Stimulated activated naive CD8-positive, alpha-beta T cell treated with anti-CD3 and anti-CD28 coated beads, Interleukin-15, Interleukin-2, amounts not matched to agents 100 U/mL and 50 U/mL, for 24 hours (primary cell): ENCODE data around the gene FOXK1.

Source experiments
- ATAC-seq: fragments of 150-1000 bp; cut with Tn5 transposase; one replicate; pipeline ENCODE4 v1.10.0; 2021
- DNase-seq: peaks from one replicate; pipeline ENCODE4 v3.0.0; 2021

Gene FOXK1

DNA sequence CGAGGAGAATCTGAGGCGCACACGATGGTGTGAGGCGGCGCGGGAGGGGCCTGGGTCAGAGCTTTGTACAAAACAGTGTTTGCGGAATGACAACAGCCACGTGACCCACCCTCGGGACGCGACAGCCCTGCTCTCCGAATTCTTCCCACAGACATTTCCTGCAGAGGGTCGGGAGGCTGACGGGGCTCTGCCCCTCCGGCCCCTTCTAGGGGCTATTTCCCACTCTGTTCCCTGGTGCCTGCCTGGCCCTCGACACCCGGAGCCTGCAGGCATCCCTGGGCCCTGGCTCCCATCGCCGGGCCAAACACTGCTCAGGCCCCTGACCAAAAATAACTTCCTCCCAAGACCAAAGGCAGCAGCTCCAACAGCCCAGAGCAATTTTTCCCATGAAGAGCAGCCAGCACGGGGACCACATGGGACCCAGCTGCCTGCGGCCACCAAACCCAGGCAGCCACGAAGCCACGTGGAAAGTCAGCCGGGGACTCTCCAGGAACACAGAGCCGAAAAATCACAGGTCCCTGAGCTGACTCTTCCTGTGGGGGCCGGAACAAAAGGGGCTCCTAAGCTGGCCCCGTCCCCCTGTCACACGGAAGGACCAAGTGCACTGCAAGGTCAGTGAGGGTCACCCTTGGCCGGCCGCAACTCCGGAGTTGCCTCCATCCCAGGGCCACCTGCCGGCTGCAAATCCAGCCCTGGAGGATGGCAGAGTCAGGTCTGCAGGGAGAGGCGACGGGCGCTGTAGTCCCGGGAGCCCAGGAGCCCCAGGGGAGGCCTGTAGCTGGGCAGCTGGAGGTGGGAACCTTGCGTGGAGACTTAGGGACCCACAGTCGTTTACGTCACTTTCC, 137.7 kb downstream of the FOXK1 start:
- no peak for ATAC-seq

DNA sequence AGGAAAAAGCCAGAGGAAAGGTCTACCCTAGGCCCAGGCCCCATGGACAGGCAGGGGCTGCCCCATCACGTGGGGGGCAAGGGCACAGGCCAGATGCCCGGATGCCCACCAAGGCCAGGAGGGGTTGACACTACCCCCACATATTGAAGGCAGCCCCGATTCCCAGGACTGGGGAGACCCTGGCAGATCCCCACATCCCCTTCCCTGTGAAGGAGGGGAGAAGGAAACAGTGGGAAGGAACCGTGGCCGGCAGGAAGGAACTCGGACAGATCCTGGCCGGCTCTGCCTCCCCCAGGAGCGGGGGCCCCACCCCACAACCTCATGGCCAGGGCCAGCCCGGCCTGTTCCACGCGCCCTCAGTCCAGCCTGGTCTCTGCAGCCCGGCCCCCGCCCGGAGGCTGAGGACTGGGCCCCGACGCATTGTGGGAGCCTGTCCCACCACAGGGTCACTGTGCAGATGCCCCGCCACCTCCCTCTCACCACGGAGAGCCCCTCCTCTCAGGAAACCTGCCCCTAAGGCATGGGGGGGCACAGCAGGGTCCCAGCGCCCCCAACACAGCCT, 138.4 kb downstream of the FOXK1 start:
- ATAC-seq (no peak), DNase-seq (no peak)

More for the DNA sequence above, 137.7 kb downstream of the FOXK1 start:
- no peak for DNase-seq
